T-cell (primary cell): ENCODE data around the gene SLC25A4. TPM values are rescaled to one million over a fixed set of nuclear protein-coding genes. Genes with fewer than 3 reads are reported as not detected.
"Not testable (repeated sequence)": the region's sequence is repeated elsewhere in the genome, so short reads cannot be mapped to it uniquely, and the experiment has no call there.

Source experiments
- ATAC-seq, 4 experiments: fragments of 200-7000 bp in 3 of 4; fragments of 150-1000 bp in 1 of 4; cut with Tn5 transposase; replicated peaks in 1 of 4; 1 replicate in 3 of 4; 2 replicates in 1 of 4; pipeline ENCODE4 v1.10.0; 2021; ENCODE audit warnings: moderate library complexity in 3 of 4, mild to moderate bottlenecking in 2 of 4, moderate number of reproducible peaks in 1 of 4
- CTCF ChIA-PET, 2 donors: fragments of 300-600 bp; sonication (Branson Sonifier 250); formaldehyde crosslinking; loops; one replicate each; lab custom pipeline; 2022; ENCODE audit warnings: antibody characterized with exemption in 2 of 2; lab: Charles Lee
- POLR2A ChIA-PET, 2 donors: fragments of 300-600 bp; sonication (Branson Sonifier 250); formaldehyde crosslinking; loops; one replicate each; lab custom pipeline; 2022; ENCODE audit warnings: antibody characterized with exemption in 2 of 2; lab: Charles Lee
- DNase-seq, 35 experiments: peaks; one replicate each; pipeline versions ENCODE4 v3.0.0 to v3.0.0-alpha.2; 2013 to 2023
- H3K27ac ChIP-seq: one replicate; pipeline ENCODE4 v1.5.1; 2013; ENCODE audit warnings: low read length
- H3K27me3 ChIP-seq, 2 experiments: replicated peaks in 1 of 2; 1 replicate in 1 of 2; 2 replicates in 1 of 2; pipeline versions ENCODE4 v1.6.1 to v1.7.0; 2013; ENCODE audit warnings: low read length in 1 of 2, mixed read lengths in 1 of 2; ENCODE audit not compliant: control insufficient read depth in 2 of 2, insufficient read depth in 2 of 2; ENCODE audit errors: extremely low read depth in 1 of 2
- H3K36me3 ChIP-seq, 2 donors: 1 replicate in 1 of 2; 2 replicates in 1 of 2; pipeline versions ENCODE4 v1.6.1 to v1.7.0; 2013; ENCODE audit warnings: low read length in 1 of 2; ENCODE audit not compliant: control insufficient read depth in 2 of 2, insufficient read depth in 1 of 2; ENCODE audit errors: extremely low read depth in 1 of 2
- H3K4me1 ChIP-seq, 2 experiments: 1 replicate in 1 of 2; 2 replicates in 1 of 2; pipeline versions ENCODE4 v1.6.1 to v1.7.0; 2013; ENCODE audit warnings: low read length in 2 of 2, mixed read lengths in 1 of 2; ENCODE audit not compliant: insufficient read depth in 2 of 2, control insufficient read depth in 1 of 2; ENCODE audit errors: extremely low read depth in 1 of 2
- H3K4me3 ChIP-seq, 2 donors: 1 replicate in 1 of 2; 2 replicates in 1 of 2; pipeline versions ENCODE4 v1.5.1 to v1.7.0; 2013; ENCODE audit warnings: mild to moderate bottlenecking in 2 of 2, low read length in 1 of 2, moderate library complexity in 1 of 2; ENCODE audit not compliant: control insufficient read depth in 1 of 2; ENCODE audit errors: extremely low read depth in 1 of 2
- H3K9me3 ChIP-seq: 2 replicates; pipeline ENCODE4 v1.7.0; 2013
- H3K27ac Mint-ChIP-seq, 2 donors: one replicate each; pipeline ENCODE4 v1.8.0; 2020 to 2021; ENCODE audit warnings: mild to moderate bottlenecking in 2 of 2, mixed read lengths in 2 of 2
- H3K27me3 Mint-ChIP-seq, 2 donors: one replicate each; pipeline ENCODE4 v1.8.0; 2021 to 2022; ENCODE audit warnings: mixed read lengths in 2 of 2
- H3K36me3 Mint-ChIP-seq: one replicate; pipeline ENCODE4 v1.8.0; 2021; ENCODE audit warnings: mixed read lengths
- H3K4me1 Mint-ChIP-seq, 3 donors: one replicate each; pipeline ENCODE4 v1.8.0; 2020 to 2022; ENCODE audit warnings: mixed read lengths in 3 of 3, mild to moderate bottlenecking in 1 of 3
- H3K4me3 Mint-ChIP-seq, 3 donors: one replicate each; pipeline ENCODE4 v1.8.0; 2020 to 2022; ENCODE audit warnings: mild to moderate bottlenecking in 3 of 3, mixed read lengths in 3 of 3, moderate library complexity in 3 of 3
- H3K9me3 Mint-ChIP-seq, 3 donors: one replicate each; pipeline ENCODE4 v1.8.0; 2020 to 2022; ENCODE audit warnings: mixed read lengths in 3 of 3
- WGBS: methylation state at CpG from one replicate; pipeline ENCODE4 v1.1.5; 2013; ENCODE audit warnings: missing lambda C conversion rate; ENCODE audit not compliant: insufficient coverage; 5-methylcytosine and 5-hydroxymethylcytosine counted together
- total RNA-seq, 35 experiments: library from RNA in 6 of 35; stranded (reverse) in 6 of 35; fragments of 120-200 nt in 1 of 35; gene quantifications; one replicate each; pipeline versions ENCODE4 v1.2.1 to v1.2.4 and lab custom pipeline; 2013 to 2026

Gene SLC25A4
- total RNA-seq, 5 donors from 2014 or later (not counting 1 experiment from before 2014, with no cell fraction given), result 4.5 to 7.2 (median 5.6) TPM

- ATAC-seq (no peak), DNase-seq (no peak)
- no peaks in the 10 kb centered on the region for H3K36me3 ChIP-seq
- H3K27me3 Mint-ChIP-seq, result peaks cover 19 to 36% of the 10 kb centered on the region in 2 donors
- POLR2A ChIA-PET, result no interaction called here
- H3K4me1 ChIP-seq, result no peaks in the 10 kb centered on the region
- WGBS, result 100% methylated on average over 1 of the region's 7 CpGs
- H3K4me3 Mint-ChIP-seq, result no peak overlapping the region
- CTCF ChIA-PET, result interaction anchor here (0.6 to 1.0 kb wide), 2 partner anchors 23 to 61 kb away, joined by 3 to 7 read pairs; no protein-coding TSS in a partner anchor
- H3K9me3 Mint-ChIP-seq, result no peaks in the 10 kb centered on the region
- H3K4me1 Mint-ChIP-seq, result no peaks in the 10 kb centered on the region
- no peaks in the 10 kb centered on the region for H3K9me3 ChIP-seq
- no peak overlapping the region for H3K27ac ChIP-seq
- no peak overlapping the region for H3K27ac Mint-ChIP-seq
- H3K4me3 ChIP-seq, result no peak overlapping the region
- H3K36me3 Mint-ChIP-seq, result no peaks in the 10 kb centered on the region
- peaks cover 0 to 29% of the 10 kb centered on the region in 2 experiments for H3K27me3 ChIP-seq
Measured at GRCh38 chr4:185100423-185100822, 42.6 kb upstream of the SLC25A4 start.

- H3K27ac ChIP-seq, result no peak overlapping the region
- H3K4me1 ChIP-seq, result no peaks in the 10 kb centered on the region
- 93% methylated on average over 4 of the region's 9 CpGs for WGBS
- H3K27ac Mint-ChIP-seq, result no peak overlapping the region
- CTCF ChIA-PET, result no interaction called here
- H3K36me3 ChIP-seq, result no peaks in the 10 kb centered on the region
- H3K9me3 ChIP-seq, result no peaks in the 10 kb centered on the region
- H3K36me3 Mint-ChIP-seq, result no peaks in the 10 kb centered on the region
- no peak for DNase-seq
- no peaks in the 10 kb centered on the region for H3K4me1 Mint-ChIP-seq
- peaks cover 0 to 29% of the 10 kb centered on the region in 2 experiments for H3K27me3 ChIP-seq
- no peaks in the 10 kb centered on the region for H3K9me3 Mint-ChIP-seq
- ATAC-seq, result no peak
- POLR2A ChIA-PET, result no interaction called here
- peaks cover 18 to 31% of the 10 kb centered on the region in 2 donors for H3K27me3 Mint-ChIP-seq
- H3K4me3 ChIP-seq, result no peak overlapping the region
- no peak overlapping the region for H3K4me3 Mint-ChIP-seq
Measured at GRCh38 chr4:185101354-185101890, 41.6 kb upstream of the SLC25A4 start.

GRCh38 chr4:185104733-185105132, 38.3 kb upstream of the SLC25A4 start:
- ATAC-seq, result no peak
- Mint-ChIP-seq H3K4me1 (no peaks in the 10 kb centered on the region), H3K27ac (no peak overlapping the region), H3K27me3 (peaks cover 20 to 31% of the 10 kb centered on the region in 2 donors), H3K9me3 (no peaks in the 10 kb centered on the region), H3K4me3 (no peak overlapping the region), H3K36me3 (no peaks in the 10 kb centered on the region)
- H3K27ac ChIP-seq, result no peak overlapping the region
- H3K36me3 ChIP-seq, result no peaks in the 10 kb centered on the region
- CTCF ChIA-PET, result interaction anchor here in 1 of 2 donors (0.6 kb wide), 1 partner anchor 9 kb away, joined by 4 read pairs; no protein-coding TSS in a partner anchor
- H3K27me3 ChIP-seq, result peaks cover 0 to 24% of the 10 kb centered on the region in 2 experiments
- no peak overlapping the region for H3K4me3 ChIP-seq
- no peaks in the 10 kb centered on the region for H3K9me3 ChIP-seq
- POLR2A ChIA-PET, result no interaction called here
- DNase-seq, result no peak
- no peaks in the 10 kb centered on the region for H3K4me1 ChIP-seq

- Mint-ChIP-seq H3K36me3 (no peaks in the 10 kb centered on the region), H3K27me3 (peaks cover 22 to 26% of the 10 kb centered on the region in 2 donors), H3K27ac (no peak overlapping the region), H3K4me1 (no peaks in the 10 kb centered on the region), H3K4me3 (no peak overlapping the region), H3K9me3 (no peaks in the 10 kb centered on the region)
- H3K27me3 ChIP-seq, result peaks cover 0 to 18% of the 10 kb centered on the region in 2 experiments
- no peak overlapping the region for H3K27ac ChIP-seq
- H3K36me3 ChIP-seq, result no peaks in the 10 kb centered on the region
- DNase-seq, result no peak
- no peak overlapping the region for H3K4me3 ChIP-seq
- no CpG with 5 or more reads among the region's 3 CpGs for WGBS
- POLR2A ChIA-PET, result no interaction called here
- no peaks in the 10 kb centered on the region for H3K9me3 ChIP-seq
- no peaks in the 10 kb centered on the region for H3K4me1 ChIP-seq
- CTCF ChIA-PET, result interaction anchor here in 1 of 2 donors (1.2 kb wide), 1 partner anchor 11 kb away, joined by 4 read pairs; no protein-coding TSS in a partner anchor
- no peak for ATAC-seq
Measured at GRCh38 chr4:185106353-185106752, 36.7 kb upstream of the SLC25A4 start.

GRCh38 chr4:185107574-185107973, 35.5 kb upstream of the SLC25A4 start:
- 90% methylated on average over 2 of the region's 6 CpGs for WGBS
- H3K4me1 Mint-ChIP-seq, POLR2A ChIA-PET, H3K36me3 Mint-ChIP-seq, H3K9me3 ChIP-seq, DNase-seq, H3K9me3 Mint-ChIP-seq, H3K27ac ChIP-seq, CTCF ChIA-PET, H3K27ac Mint-ChIP-seq, H3K4me3 ChIP-seq, H3K4me1 ChIP-seq, ATAC-seq, H3K4me3 Mint-ChIP-seq, H3K36me3 ChIP-seq: not testable (repeated sequence)
- H3K27me3 ChIP-seq, result peaks cover 0 to 12% of the 10 kb centered on the region in 2 experiments
- H3K27me3 Mint-ChIP-seq, result peaks cover 17 to 23% of the 10 kb centered on the region in 2 donors

- H3K4me1 ChIP-seq, result no peaks in the 10 kb centered on the region
- H3K4me3 Mint-ChIP-seq, result no peak overlapping the region
- ATAC-seq (no peak), DNase-seq (no peak)
- no peaks in the 10 kb centered on the region for H3K36me3 ChIP-seq
- H3K27me3 Mint-ChIP-seq, result peaks cover 15 to 20% of the 10 kb centered on the region in 2 donors
- peaks cover 0 to 12% of the 10 kb centered on the region in 2 experiments for H3K27me3 ChIP-seq
- no peaks in the 10 kb centered on the region for H3K4me1 Mint-ChIP-seq
- ChIA-PET POLR2A (no interaction called here), CTCF (interaction anchor here (0.6 to 1.0 kb wide), 2 partner anchors 76 to 821 kb away, joined by 3 to 5 read pairs; no protein-coding TSS in a partner anchor)
- H3K9me3 Mint-ChIP-seq, result no peaks in the 10 kb centered on the region
- H3K36me3 Mint-ChIP-seq, result no peaks in the 10 kb centered on the region
- no CpG with 5 or more reads among the region's 2 CpGs for WGBS
- no peak overlapping the region for H3K27ac Mint-ChIP-seq
- H3K27ac ChIP-seq, result no peak overlapping the region
- H3K4me3 ChIP-seq, result no peak overlapping the region
- no peaks in the 10 kb centered on the region for H3K9me3 ChIP-seq
Measured at GRCh38 chr4:185108185-185108584, 34.9 kb upstream of the SLC25A4 start.
